Measurements from ENCODE around the gene NEBL. TPM values are rescaled to one million over a fixed set of nuclear protein-coding genes. Genes with fewer than 3 reads are reported as not detected.

The NEBL gene
- total and polyA plus RNA-seq, 2 experiments from 2014 or later: 2.3 to 11.4 TPM

DNA sequence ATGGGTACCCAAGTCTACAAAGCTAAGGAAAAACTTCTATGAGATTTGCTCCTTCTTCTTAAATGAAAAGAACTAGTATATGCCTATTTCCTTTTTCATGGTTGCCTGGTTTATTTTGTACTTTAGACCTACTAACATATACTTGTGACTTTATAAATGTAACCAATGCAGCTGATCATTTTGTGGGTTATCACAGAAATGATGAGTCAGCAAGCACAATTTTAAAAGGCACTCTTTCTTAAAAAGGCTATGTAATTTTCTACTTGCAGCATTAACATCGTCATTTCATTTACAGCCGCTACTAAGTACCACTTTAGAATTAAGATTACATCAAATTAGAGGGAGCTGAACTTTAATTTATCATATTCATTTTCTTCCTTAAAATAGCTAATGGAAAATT lies 13.6 kb downstream of the NEBL start (continued):
- TF ChIP-seq, protein P1, sequence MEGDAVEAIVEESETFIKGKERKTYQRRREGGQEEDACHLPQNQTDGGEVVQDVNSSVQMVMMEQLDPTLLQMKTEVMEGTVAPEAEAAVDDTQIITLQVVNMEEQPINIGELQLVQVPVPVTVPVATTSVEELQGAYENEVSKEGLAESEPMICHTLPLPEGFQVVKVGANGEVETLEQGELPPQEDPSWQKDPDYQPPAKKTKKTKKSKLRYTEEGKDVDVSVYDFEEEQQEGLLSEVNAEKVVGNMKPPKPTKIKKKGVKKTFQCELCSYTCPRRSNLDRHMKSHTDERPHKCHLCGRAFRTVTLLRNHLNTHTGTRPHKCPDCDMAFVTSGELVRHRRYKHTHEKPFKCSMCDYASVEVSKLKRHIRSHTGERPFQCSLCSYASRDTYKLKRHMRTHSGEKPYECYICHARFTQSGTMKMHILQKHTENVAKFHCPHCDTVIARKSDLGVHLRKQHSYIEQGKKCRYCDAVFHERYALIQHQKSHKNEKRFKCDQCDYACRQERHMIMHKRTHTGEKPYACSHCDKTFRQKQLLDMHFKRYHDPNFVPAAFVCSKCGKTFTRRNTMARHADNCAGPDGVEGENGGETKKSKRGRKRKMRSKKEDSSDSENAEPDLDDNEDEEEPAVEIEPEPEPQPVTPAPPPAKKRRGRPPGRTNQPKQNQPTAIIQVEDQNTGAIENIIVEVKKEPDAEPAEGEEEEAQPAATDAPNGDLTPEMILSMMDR (conservative IDR thresholded peaks at IDR 0.05; ENCODE audit: low read depth in 2 of 2): no peak
- TF ChIP-seq EZH2 (IDR thresholded peaks at IDR 0.05; ENCODE audit: low read depth, unreplicated experiment) (no peak), ZNF114 (CRISPR knock-in tag; IDR thresholded peaks at IDR 0.05) (no peak), STAT1 (IDR thresholded peaks at IDR 0.05; ENCODE audit: unreplicated experiment) (no peak), EZH2phosphoT487 (IDR thresholded peaks at IDR 0.05; ENCODE audit: unreplicated experiment) (no peak)
- TF ChIP-seq, protein P2, sequence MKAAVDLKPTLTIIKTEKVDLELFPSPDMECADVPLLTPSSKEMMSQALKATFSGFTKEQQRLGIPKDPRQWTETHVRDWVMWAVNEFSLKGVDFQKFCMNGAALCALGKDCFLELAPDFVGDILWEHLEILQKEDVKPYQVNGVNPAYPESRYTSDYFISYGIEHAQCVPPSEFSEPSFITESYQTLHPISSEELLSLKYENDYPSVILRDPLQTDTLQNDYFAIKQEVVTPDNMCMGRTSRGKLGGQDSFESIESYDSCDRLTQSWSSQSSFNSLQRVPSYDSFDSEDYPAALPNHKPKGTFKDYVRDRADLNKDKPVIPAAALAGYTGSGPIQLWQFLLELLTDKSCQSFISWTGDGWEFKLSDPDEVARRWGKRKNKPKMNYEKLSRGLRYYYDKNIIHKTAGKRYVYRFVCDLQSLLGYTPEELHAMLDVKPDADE (IDR thresholded peaks at IDR 0.05): no peak

DNA sequence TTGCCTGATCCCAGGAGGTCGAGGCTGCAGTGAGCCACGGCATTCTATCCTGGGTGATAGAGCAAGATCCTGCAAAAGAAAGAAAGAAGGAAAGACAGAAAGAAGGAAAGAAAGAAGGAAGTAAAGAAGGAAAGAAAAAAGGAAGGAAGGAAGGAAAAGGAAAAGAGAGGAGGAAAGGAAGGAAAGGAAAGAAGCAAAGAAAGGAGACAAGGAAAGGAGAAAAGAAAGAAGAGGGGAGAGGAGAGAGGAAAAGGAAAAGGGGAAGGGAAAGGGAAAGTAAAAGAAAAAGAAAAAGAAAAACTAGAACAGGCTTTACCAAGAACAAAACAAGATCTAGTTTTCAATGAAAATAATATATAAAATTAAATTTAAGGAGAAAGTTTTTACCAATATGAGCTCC lies 15.0 kb downstream of the NEBL start:
- Histone ChIP-seq H3K79me2 (replicated peaks; ENCODE audit: insufficient read depth) (no peaks in the 10 kb centered on the region), H3K27ac (ENCODE audit: low read depth) (no peak overlapping the region), H3F3A (replicated peaks; ENCODE audit: low read depth) (no peaks in the 10 kb centered on the region), H3K4me1 (ENCODE audit: insufficient read depth) (no peaks in the 10 kb centered on the region), H2AFZ (no peak overlapping the region), H3K4me2 (no peak overlapping the region), H3K36me3 (ENCODE audit: insufficient read depth) (no peaks in the 10 kb centered on the region), H3K9me2 (ENCODE audit: insufficient read depth) (peaks cover 9% of the 10 kb centered on the region; the same call in 1 of the 2 replicates), H4K20me1 (replicated peaks; ENCODE audit: insufficient read depth) (no peaks in the 10 kb centered on the region), H3K4me3 (no peak overlapping the region), H3K27me3 (ENCODE audit: insufficient read depth) (no peaks in the 10 kb centered on the region)
- Mint-ChIP-seq H3K27ac (no peak overlapping the region; the same call in 1 of the 2 replicates), H3K36me3 (ENCODE audit: low read depth) (no peaks in the 10 kb centered on the region), H3K4me1 (no peaks in the 10 kb centered on the region), H3K27me3 (ENCODE audit: insufficient read depth, low read depth, poor library complexity) (peaks cover 1% of the 10 kb centered on the region), H3K4me3 (no peak overlapping the region), H3K9me3 (no peaks in the 10 kb centered on the region)
- ATAC-seq (no peak), DNase-seq (ENCODE audit: low spot score) (no peak)
- TF ChIP-seq NANOG (IDR thresholded peaks at IDR 0.05; ENCODE audit: borderline replicate concordance) (no peak), ZNF331 (CRISPR knock-in tag; IDR thresholded peaks at IDR 0.05; ENCODE audit: low read depth) (no peak), EZH2 (IDR thresholded peaks at IDR 0.05; ENCODE audit: low read depth, unreplicated experiment) (no peak), EZH2phosphoT487 (IDR thresholded peaks at IDR 0.05; ENCODE audit: unreplicated experiment) (no peak), POLR2AphosphoS5 (IDR thresholded peaks at IDR 0.05; ENCODE audit: low read depth) (no peak), JUNB (IDR thresholded peaks at IDR 0.05; ENCODE audit: unreplicated experiment) (no peak), ZNF114 (CRISPR knock-in tag; IDR thresholded peaks at IDR 0.05) (no peak), STAT1 (IDR thresholded peaks at IDR 0.05; ENCODE audit: unreplicated experiment) (no peak)
- TF ChIP-seq, protein P2 (IDR thresholded peaks at IDR 0.05): no peak
- TF ChIP-seq, protein P3, sequence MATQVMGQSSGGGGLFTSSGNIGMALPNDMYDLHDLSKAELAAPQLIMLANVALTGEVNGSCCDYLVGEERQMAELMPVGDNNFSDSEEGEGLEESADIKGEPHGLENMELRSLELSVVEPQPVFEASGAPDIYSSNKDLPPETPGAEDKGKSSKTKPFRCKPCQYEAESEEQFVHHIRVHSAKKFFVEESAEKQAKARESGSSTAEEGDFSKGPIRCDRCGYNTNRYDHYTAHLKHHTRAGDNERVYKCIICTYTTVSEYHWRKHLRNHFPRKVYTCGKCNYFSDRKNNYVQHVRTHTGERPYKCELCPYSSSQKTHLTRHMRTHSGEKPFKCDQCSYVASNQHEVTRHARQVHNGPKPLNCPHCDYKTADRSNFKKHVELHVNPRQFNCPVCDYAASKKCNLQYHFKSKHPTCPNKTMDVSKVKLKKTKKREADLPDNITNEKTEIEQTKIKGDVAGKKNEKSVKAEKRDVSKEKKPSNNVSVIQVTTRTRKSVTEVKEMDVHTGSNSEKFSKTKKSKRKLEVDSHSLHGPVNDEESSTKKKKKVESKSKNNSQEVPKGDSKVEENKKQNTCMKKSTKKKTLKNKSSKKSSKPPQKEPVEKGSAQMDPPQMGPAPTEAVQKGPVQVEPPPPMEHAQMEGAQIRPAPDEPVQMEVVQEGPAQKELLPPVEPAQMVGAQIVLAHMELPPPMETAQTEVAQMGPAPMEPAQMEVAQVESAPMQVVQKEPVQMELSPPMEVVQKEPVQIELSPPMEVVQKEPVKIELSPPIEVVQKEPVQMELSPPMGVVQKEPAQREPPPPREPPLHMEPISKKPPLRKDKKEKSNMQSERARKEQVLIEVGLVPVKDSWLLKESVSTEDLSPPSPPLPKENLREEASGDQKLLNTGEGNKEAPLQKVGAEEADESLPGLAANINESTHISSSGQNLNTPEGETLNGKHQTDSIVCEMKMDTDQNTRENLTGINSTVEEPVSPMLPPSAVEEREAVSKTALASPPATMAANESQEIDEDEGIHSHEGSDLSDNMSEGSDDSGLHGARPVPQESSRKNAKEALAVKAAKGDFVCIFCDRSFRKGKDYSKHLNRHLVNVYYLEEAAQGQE (IDR thresholded peaks at IDR 0.05; ENCODE audit: unreplicated experiment): no peak

All from GM23338 (cell line).